Smooth muscle cell (in vitro differentiated cells): ENCODE results near the gene SULT1E1. TPM values are rescaled to one million over a fixed set of nuclear protein-coding genes. Genes with fewer than 3 reads are reported as not detected.

Experiments used
- DNase-seq: peaks from one replicate; lab custom pipeline; 2025; ENCODE audit not compliant: unreplicated experiment; lab: John Stamatoyannopoulos, UW
- H2AFZ ChIP-seq: fragments of 200-600 bp; sonication (generic); 2 replicates; pipeline ENCODE4 v1.6.0; 2016; ENCODE audit warnings: antibody characterized with exemption, low read depth, mild to moderate bottlenecking
- H3F3A ChIP-seq: fragments of 200-600 bp; sonication (generic); 2 replicates; pipeline ENCODE4 v1.6.0; 2017; ENCODE audit warnings: antibody characterized with exemption, low read depth
- H3K27ac ChIP-seq: fragments of 200-600 bp; sonication (generic); 2 replicates; pipeline ENCODE4 v1.5.1; 2016; ENCODE audit warnings: low read depth, mild to moderate bottlenecking
- H3K27me3 ChIP-seq: fragments of 200-600 bp; sonication (generic); 2 replicates; pipeline ENCODE4 v1.6.1; 2016; ENCODE audit warnings: low read depth, mild to moderate bottlenecking
- H3K36me3 ChIP-seq: fragments of 200-600 bp; sonication (generic); 2 replicates; pipeline ENCODE4 v1.5.1; 2016; ENCODE audit warnings: low read depth
- H3K4me1 ChIP-seq: fragments of 200-600 bp; sonication (generic); 2 replicates; pipeline ENCODE4 v1.5.1; 2016; ENCODE audit warnings: low read depth
- H3K4me2 ChIP-seq: fragments of 200-600 bp; sonication (generic); 2 replicates; pipeline ENCODE4 v1.6.0; 2016; ENCODE audit warnings: mild to moderate bottlenecking
- H3K4me3 ChIP-seq: fragments of 200-600 bp; sonication (generic); 2 replicates; pipeline ENCODE4 v1.5.1; 2016; ENCODE audit warnings: mild to moderate bottlenecking
- H3K79me2 ChIP-seq: fragments of 200-600 bp; sonication (generic); 2 replicates; pipeline ENCODE4 v1.6.0; 2016; ENCODE audit warnings: low read depth, mild to moderate bottlenecking
- H3K9ac ChIP-seq: fragments of 200-600 bp; sonication (generic); 2 replicates; pipeline ENCODE4 v1.6.0; 2016; ENCODE audit warnings: low read depth
- H3K9me3 ChIP-seq: fragments of 200-600 bp; sonication (generic); replicated peaks from 2 replicates; pipeline ENCODE4 v1.5.1; 2016; ENCODE audit warnings: low read depth
- H4K20me1 ChIP-seq: fragments of 200-600 bp; sonication (generic); 2 replicates; pipeline ENCODE4 v1.6.0; 2016; ENCODE audit warnings: low read depth
- CTCF ChIP-seq: fragments of 200-600 bp; sonication (generic); IDR thresholded peaks from 2 replicates; pipeline ENCODE4 v1.5.1; 2017; ENCODE audit warnings: borderline replicate concordance, mild to moderate bottlenecking, antibody characterized with exemption; ENCODE audit not compliant: insufficient read depth, poor library complexity, severe bottlenecking
- WGBS: methylation state at CpG from one replicate; pipeline ENCODE4 v1.1.7; 2016; ENCODE audit warnings: low lambda C conversion rate; 5-methylcytosine and 5-hydroxymethylcytosine counted together
- polyA plus RNA-seq: library from polyadenylated mRNA; unstranded; fragments of >200 nt; fragmentation: Nextera tagmentation; extraction: Ambion mirVana; gene quantifications from 2 replicates; pipeline ENCODE4 v1.2.1, GENCODE V29; 2016
- total RNA-seq: library from RNA; depleted of rRNA; stranded (reverse); fragments of >200 nt; gene quantifications from 2 replicates; pipeline ENCODE4 v1.2.3, GENCODE V29; 2014

The SULT1E1 gene
- total and polyA plus RNA-seq, 2 experiments from 2014 or later, result not detected

- H4K20me1 ChIP-seq, result no peaks in the 10 kb centered on the region
- H3K27me3 ChIP-seq, result no peaks in the 10 kb centered on the region
- H3K79me2 ChIP-seq, result no peaks in the 10 kb centered on the region
- no peaks in the 10 kb centered on the region for H3K36me3 ChIP-seq
- H3K4me1 ChIP-seq, result no peaks in the 10 kb centered on the region
- no peaks in the 10 kb centered on the region for H3K9me3 ChIP-seq
- H3F3A ChIP-seq, result no peaks in the 10 kb centered on the region
- no peak overlapping the region for H2AFZ ChIP-seq
- WGBS, result 80% methylated on average over 1 of the region's 1 CpG
- no peak overlapping the region for H3K27ac ChIP-seq
- no peak for DNase-seq
- H3K4me3 ChIP-seq, result no peak overlapping the region
- H3K4me2 ChIP-seq, result no peak overlapping the region
- no peak overlapping the region for H3K9ac ChIP-seq
- no peak for TF ChIP-seq CTCF
Measured at GRCh38 chr4:69849969-69850368, 10.0 kb downstream of the SULT1E1 start.

- no peaks in the 10 kb centered on the region for H4K20me1 ChIP-seq
- H3K4me3 ChIP-seq, result no peak overlapping the region
- no peaks in the 10 kb centered on the region for H3K9me3 ChIP-seq
- no peak overlapping the region for H2AFZ ChIP-seq
- no peak overlapping the region for H3K4me2 ChIP-seq
- H3K4me1 ChIP-seq, result no peaks in the 10 kb centered on the region
- H3K27ac ChIP-seq, result no peak overlapping the region
- no peak overlapping the region for H3K9ac ChIP-seq
- H3K36me3 ChIP-seq, result no peaks in the 10 kb centered on the region
- DNase-seq, result no peak
- 77% methylated on average over 3 of the region's 3 CpGs for WGBS
- no peak for TF ChIP-seq CTCF
- no peaks in the 10 kb centered on the region for H3K27me3 ChIP-seq
- no peaks in the 10 kb centered on the region for H3K79me2 ChIP-seq
- H3F3A ChIP-seq, result no peaks in the 10 kb centered on the region
Measured at GRCh38 chr4:69849297-69849696, 10.6 kb downstream of the SULT1E1 start.

GRCh38 chr4:69848028-69848427 lies 11.9 kb downstream of the SULT1E1 start:
- H3K4me3 ChIP-seq, result no peak overlapping the region
- no peak overlapping the region for H3K27ac ChIP-seq
- no peaks in the 10 kb centered on the region for H3K36me3 ChIP-seq
- H4K20me1 ChIP-seq, result no peaks in the 10 kb centered on the region
- DNase-seq, result no peak
- no peak overlapping the region for H2AFZ ChIP-seq
- no peaks in the 10 kb centered on the region for H3K79me2 ChIP-seq
- H3K9me3 ChIP-seq, result no peaks in the 10 kb centered on the region
- no peaks in the 10 kb centered on the region for H3K27me3 ChIP-seq
- no peak overlapping the region for H3K9ac ChIP-seq
- no peaks in the 10 kb centered on the region for H3F3A ChIP-seq
- TF ChIP-seq CTCF, result no peak
- H3K4me1 ChIP-seq, result no peaks in the 10 kb centered on the region
- 100% methylated on average over 1 of the region's 1 CpG for WGBS
- H3K4me2 ChIP-seq, result no peak overlapping the region

GRCh38 chr4:69843932-69844331 lies 16.0 kb downstream of the SULT1E1 start:
- Histone ChIP-seq H3K9me3 (no peaks in the 10 kb centered on the region), H3K27me3 (no peaks in the 10 kb centered on the region), H3K27ac (no peak overlapping the region), H3K9ac (no peak overlapping the region), H3K4me2 (no peak overlapping the region), H3K79me2 (no peaks in the 10 kb centered on the region), H2AFZ (no peak overlapping the region), H3K4me1 (no peaks in the 10 kb centered on the region), H3F3A (no peaks in the 10 kb centered on the region), H3K36me3 (no peaks in the 10 kb centered on the region), H4K20me1 (no peaks in the 10 kb centered on the region), H3K4me3 (no peak overlapping the region)
- DNase-seq, result no peak
- TF ChIP-seq CTCF, result no peak
- 84% methylated on average over 4 of the region's 4 CpGs for WGBS
